SK-N-SH (cell line): Measurements from ENCODE around the gene LARGE1. TPM values are rescaled to one million over a fixed set of nuclear protein-coding genes. Genes with fewer than 3 reads are reported as not detected.

Source experiments
- CTCF ChIA-PET: fragments of 300-600, 350-600 bp; formaldehyde crosslinking; extraction: SDS; loops from one replicate; lab custom pipeline; 2021; lab: Yijun Ruan, JAX
- POLR2A ChIA-PET: fragments of 350-600 bp; sonication (Branson Sonifier 250); formaldehyde crosslinking; extraction: SDS; loops from one replicate; lab custom pipeline; 2020; ENCODE audit warnings: antibody characterized with exemption, inconsistent platforms; lab: Yijun Ruan, JAX
- DNase-seq: peaks from one replicate; pipeline ENCODE4 v3.0.0; 2012
- H2AFZ ChIP-seq: fragments of 200-600 bp; sonication (generic); 2 replicates; pipeline ENCODE4 v1.8.1; 2016; ENCODE audit warnings: antibody characterized with exemption, mild to moderate bottlenecking, low read depth
- H3F3A ChIP-seq: fragments of 200-600 bp; sonication (generic); replicated peaks from 2 replicates; pipeline ENCODE3; 2016; ENCODE audit warnings: antibody characterized with exemption, mild to moderate bottlenecking; ENCODE audit not compliant: insufficient read depth
- H3K27ac ChIP-seq, 2 experiments: fragments of 200-500 bp in 1 of 2; fragments of 200-600 bp in 1 of 2; sonication (Bioruptor generic) in 1 of 2; sonication (generic), shearing (Covaris generic) in 1 of 2; 2 replicates each; pipeline versions ENCODE4 v1.5.1 to v1.6.1; 2014 to 2016; ENCODE audit warnings: low read depth in 2 of 2, inconsistent platforms in 1 of 2, low read length in 1 of 2, mild to moderate bottlenecking in 1 of 2, mixed read lengths in 1 of 2
- H3K27me3 ChIP-seq: fragments of 200-600 bp; sonication (generic), shearing (Covaris generic); 2 replicates; pipeline ENCODE4 v1.6.1; 2016; ENCODE audit warnings: mixed run types; ENCODE audit not compliant: insufficient read depth
- H3K36me3 ChIP-seq, 2 experiments: fragments of 200-500 bp in 1 of 2; fragments of 200-600 bp in 1 of 2; sonication (Bioruptor generic) in 1 of 2; sonication (generic) in 1 of 2; replicated peaks in 1 of 2; 2 replicates each; pipeline versions ENCODE3 to v1.5.1; 2014 to 2016; ENCODE audit warnings: low read length in 1 of 2, mild to moderate bottlenecking in 1 of 2; ENCODE audit not compliant: insufficient read depth in 2 of 2, control insufficient read depth in 1 of 2
- H3K4me1 ChIP-seq, 2 experiments: fragments of 200-500 bp in 1 of 2; fragments of 200-600 bp in 1 of 2; sonication (Bioruptor generic) in 1 of 2; sonication (generic), shearing (Covaris generic) in 1 of 2; 2 replicates each; pipeline versions ENCODE4 v1.5.1 to v1.6.1; 2014 to 2016; ENCODE audit warnings: low read depth in 1 of 2, low read length in 1 of 2, mixed run types in 1 of 2; ENCODE audit not compliant: insufficient read depth in 2 of 2, control insufficient read depth in 1 of 2
- H3K4me2 ChIP-seq: fragments of 200-600 bp; sonication (generic), shearing (Covaris generic); 2 replicates; pipeline ENCODE4 v1.6.1; 2017; ENCODE audit warnings: mixed run types
- H3K4me3 ChIP-seq, 2 experiments: fragments of 200-500 bp in 1 of 2; fragments of 200-600 bp in 1 of 2; sonication (Bioruptor generic) in 1 of 2; sonication (generic), shearing (Covaris generic) in 1 of 2; 2 replicates each; pipeline versions ENCODE4 v1.5.1 to v1.8.1; 2014 to 2016; ENCODE audit warnings: low read depth in 2 of 2, inconsistent platforms in 1 of 2, low read length in 1 of 2, mild to moderate bottlenecking in 1 of 2, mixed read lengths in 1 of 2, moderate library complexity in 1 of 2
- H3K79me2 ChIP-seq: fragments of 200-600 bp; sonication (generic); 2 replicates; pipeline ENCODE4 v1.8.1; 2017; ENCODE audit warnings: mild to moderate bottlenecking; ENCODE audit not compliant: insufficient read depth
- H3K9ac ChIP-seq: fragments of 200-600 bp; sonication (generic); 2 replicates; pipeline ENCODE4 v1.6.1; 2017; ENCODE audit warnings: mixed run types
- H3K9me2 ChIP-seq: fragments of 200-600 bp; sonication (generic); 2 replicates; pipeline ENCODE4 v1.6.1; 2017; ENCODE audit warnings: mixed run types
- H3K9me3 ChIP-seq: fragments of 200-600 bp; sonication (generic); 2 replicates; pipeline ENCODE4 v1.6.1; 2017; ENCODE audit warnings: mixed run types, mild to moderate bottlenecking, moderate library complexity
- H4K20me1 ChIP-seq: fragments of 200-600 bp; sonication (generic); 2 replicates; pipeline ENCODE4 v1.6.1; 2017; ENCODE audit warnings: mild to moderate bottlenecking, mixed run types; ENCODE audit not compliant: insufficient read depth
- CHD2 ChIP-seq: fragments of 150-350 bp; IDR thresholded peaks from 2 replicates; pipeline ENCODE4 v1.6.1; 2018; ENCODE audit warnings: low read length; ENCODE audit not compliant: partially characterized antibody
- EP300 ChIP-seq, 2 experiments: IDR thresholded peaks; 2 replicates each; pipeline versions ENCODE4 v1.4.0 to v1.6.1; 2012; ENCODE audit warnings: borderline replicate concordance in 1 of 2, low read depth in 1 of 2, low read length in 1 of 2
- FOSL2 ChIP-seq: IDR thresholded peaks from 2 replicates; pipeline ENCODE4 v1.4.0; 2012; ENCODE audit warnings: low read depth, mild to moderate bottlenecking, moderate library complexity, borderline replicate concordance
- MEF2A ChIP-seq: IDR thresholded peaks from 2 replicates; pipeline ENCODE4 v1.4.0; 2012; ENCODE audit warnings: low read depth, borderline replicate concordance
- MXI1 ChIP-seq: IDR thresholded peaks from 2 replicates; pipeline ENCODE4 v1.6.1; 2012; ENCODE audit warnings: mild to moderate bottlenecking, low read depth, low read length, improper control_type of control experiment
- NFIC ChIP-seq: IDR thresholded peaks from 2 replicates; pipeline ENCODE4 v1.4.0; 2012; ENCODE audit warnings: borderline replicate concordance
- RAD21 ChIP-seq: IDR thresholded peaks from 2 replicates; pipeline ENCODE4 v1.6.1; 2012; ENCODE audit warnings: mild to moderate bottlenecking, low read length
- RFX5 ChIP-seq: IDR thresholded peaks from 2 replicates; pipeline ENCODE4 v1.6.1; 2012; ENCODE audit warnings: mild to moderate bottlenecking, improper control_type of control experiment, low read length
- RXRA ChIP-seq: IDR thresholded peaks from 2 replicates; pipeline ENCODE4 v1.4.0; 2012; ENCODE audit warnings: low read depth, mild to moderate bottlenecking, borderline replicate concordance
- SIN3A ChIP-seq: IDR thresholded peaks from 2 replicates; pipeline ENCODE4 v1.6.1; 2012; ENCODE audit warnings: low read depth, mild to moderate bottlenecking, low read length, moderate library complexity, borderline replicate concordance
- SMC3 ChIP-seq: IDR thresholded peaks from 2 replicates; pipeline ENCODE4 v1.6.1; 2012; ENCODE audit warnings: low read depth, low read length, improper control_type of control experiment
- TAF1 ChIP-seq: IDR thresholded peaks from 2 replicates; pipeline ENCODE4 v1.6.1; 2012; ENCODE audit warnings: low read depth, mild to moderate bottlenecking, low read length, moderate library complexity, borderline replicate concordance
- TCF12 ChIP-seq: IDR thresholded peaks from 2 replicates; pipeline ENCODE4 v1.4.0; 2012
- YY1 ChIP-seq: IDR thresholded peaks from 2 replicates; pipeline ENCODE4 v1.4.0; 2012; ENCODE audit warnings: low read depth, mild to moderate bottlenecking
- WGBS: methylation state at CpG from one replicate; pipeline ENCODE4 v1.1.6; 2017; ENCODE audit warnings: low lambda C conversion rate; 5-methylcytosine and 5-hydroxymethylcytosine counted together
- polyA plus RNA-seq, 3 experiments: library from polyadenylated mRNA; depleted of rRNA; stranded (reverse); fragments of >200 nt; gene quantifications; 2 replicates each; pipeline ENCODE4 v1.2.3, GENCODE V29; 2012
- TF ChIP-seq, protein P1 (sequence below): IDR thresholded peaks from 2 replicates; pipeline ENCODE4 v1.6.1; 2012; ENCODE audit warnings: mild to moderate bottlenecking, low read depth, low read length, moderate library complexity
- TF ChIP-seq, protein P2 (sequence below): IDR thresholded peaks from 2 replicates; pipeline ENCODE4; 2012
- TF ChIP-seq, protein P3 (sequence below): IDR thresholded peaks from 2 replicates; pipeline ENCODE4 v1.4.0; 2012; ENCODE audit warnings: low read depth
- TF ChIP-seq, protein P4 (sequence below): fragments of 150-350 bp; IDR thresholded peaks from 2 replicates; pipeline ENCODE4 v1.6.1; 2016; ENCODE audit warnings: mild to moderate bottlenecking, low read depth, low read length

The LARGE1 gene
- polyA plus RNA-seq, 1 of the 3 experiments (the other 2 are of a cell fraction), result 1.1 TPM

DNA sequence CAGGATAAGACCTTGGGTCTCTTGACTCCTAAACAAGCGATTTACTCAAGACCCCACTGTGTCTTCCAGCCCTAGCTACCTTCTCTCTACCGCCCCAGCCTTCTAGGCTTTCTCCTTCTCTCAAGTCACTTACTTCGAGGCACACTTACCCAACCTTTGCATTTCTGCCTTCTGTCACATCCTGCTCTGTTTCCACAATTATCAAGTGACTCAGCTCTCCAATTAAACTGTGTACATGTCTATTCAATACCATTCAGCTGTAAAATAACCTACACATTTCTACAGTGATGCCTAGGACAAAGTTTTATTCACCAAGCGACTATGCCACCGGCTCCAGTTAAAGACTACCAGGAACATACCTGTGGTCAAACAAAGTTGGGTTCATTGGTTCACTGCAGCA is 69.0 kb downstream of the LARGE1 start (continued):
- TF ChIP-seq, protein P1, sequence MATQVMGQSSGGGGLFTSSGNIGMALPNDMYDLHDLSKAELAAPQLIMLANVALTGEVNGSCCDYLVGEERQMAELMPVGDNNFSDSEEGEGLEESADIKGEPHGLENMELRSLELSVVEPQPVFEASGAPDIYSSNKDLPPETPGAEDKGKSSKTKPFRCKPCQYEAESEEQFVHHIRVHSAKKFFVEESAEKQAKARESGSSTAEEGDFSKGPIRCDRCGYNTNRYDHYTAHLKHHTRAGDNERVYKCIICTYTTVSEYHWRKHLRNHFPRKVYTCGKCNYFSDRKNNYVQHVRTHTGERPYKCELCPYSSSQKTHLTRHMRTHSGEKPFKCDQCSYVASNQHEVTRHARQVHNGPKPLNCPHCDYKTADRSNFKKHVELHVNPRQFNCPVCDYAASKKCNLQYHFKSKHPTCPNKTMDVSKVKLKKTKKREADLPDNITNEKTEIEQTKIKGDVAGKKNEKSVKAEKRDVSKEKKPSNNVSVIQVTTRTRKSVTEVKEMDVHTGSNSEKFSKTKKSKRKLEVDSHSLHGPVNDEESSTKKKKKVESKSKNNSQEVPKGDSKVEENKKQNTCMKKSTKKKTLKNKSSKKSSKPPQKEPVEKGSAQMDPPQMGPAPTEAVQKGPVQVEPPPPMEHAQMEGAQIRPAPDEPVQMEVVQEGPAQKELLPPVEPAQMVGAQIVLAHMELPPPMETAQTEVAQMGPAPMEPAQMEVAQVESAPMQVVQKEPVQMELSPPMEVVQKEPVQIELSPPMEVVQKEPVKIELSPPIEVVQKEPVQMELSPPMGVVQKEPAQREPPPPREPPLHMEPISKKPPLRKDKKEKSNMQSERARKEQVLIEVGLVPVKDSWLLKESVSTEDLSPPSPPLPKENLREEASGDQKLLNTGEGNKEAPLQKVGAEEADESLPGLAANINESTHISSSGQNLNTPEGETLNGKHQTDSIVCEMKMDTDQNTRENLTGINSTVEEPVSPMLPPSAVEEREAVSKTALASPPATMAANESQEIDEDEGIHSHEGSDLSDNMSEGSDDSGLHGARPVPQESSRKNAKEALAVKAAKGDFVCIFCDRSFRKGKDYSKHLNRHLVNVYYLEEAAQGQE, result no peak

DNA sequence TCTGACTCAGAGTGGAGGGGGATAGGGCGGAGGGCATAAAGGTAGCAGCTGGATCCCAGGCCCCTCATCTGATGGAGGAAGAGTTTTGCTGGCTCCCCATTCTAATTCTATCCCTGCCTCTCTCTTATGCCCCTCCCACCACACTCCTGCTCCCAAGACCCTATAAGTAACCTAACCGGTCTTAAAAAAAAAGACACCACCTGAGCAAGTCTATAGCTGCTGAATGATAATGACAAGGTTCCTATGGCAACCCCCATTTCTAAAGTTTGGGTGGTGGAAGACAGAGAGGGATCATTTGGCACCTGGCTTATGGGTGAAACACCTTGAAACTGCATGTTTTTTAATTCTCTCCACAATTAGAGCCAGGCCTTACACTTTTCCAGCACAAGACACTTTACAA is 69.6 kb downstream of the LARGE1 start:
- 68% methylated on average over 2 of the region's 2 CpGs for WGBS
- CTCF ChIA-PET, result no interaction called here

DNA sequence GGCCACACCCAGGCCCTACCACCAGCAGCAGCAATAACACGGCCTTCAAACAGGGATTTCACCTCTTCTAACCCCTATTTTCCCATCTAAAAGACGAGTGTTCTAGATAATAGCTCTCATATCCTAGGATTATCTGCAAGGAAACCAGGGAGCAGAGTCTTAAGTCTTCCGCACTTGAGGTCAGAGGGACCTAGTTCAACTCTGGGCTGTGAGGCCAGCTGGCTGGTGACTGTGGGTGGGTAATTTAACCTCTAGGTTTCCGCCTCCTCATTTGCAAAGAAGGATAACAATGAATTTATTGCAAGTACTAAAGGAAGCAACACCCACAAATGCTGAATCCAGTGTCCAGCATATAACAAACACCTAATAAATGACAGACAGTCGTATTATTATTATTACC is 70.1 kb downstream of the LARGE1 start:
- Histone ChIP-seq H3K9ac (no peak overlapping the region), H4K20me1 (no peaks in the 10 kb centered on the region), H3F3A (no peaks in the 10 kb centered on the region), H3K9me2 (no peaks in the 10 kb centered on the region), H3K79me2 (no peaks in the 10 kb centered on the region), H3K4me3 (no peak overlapping the region), H3K4me1 (peaks cover 0 to 3% of the 10 kb centered on the region in 2 experiments; a peak in 2 of 4 replicates), H3K27me3 (no peaks in the 10 kb centered on the region), H3K27ac (no peak overlapping the region), H2AFZ (no peak overlapping the region), H3K36me3 (no peaks in the 10 kb centered on the region), H3K4me2 (no peak overlapping the region), H3K9me3 (no peaks in the 10 kb centered on the region)
- ChIA-PET CTCF (no interaction called here), POLR2A (no interaction called here)
- TF ChIP-seq, protein P2, sequence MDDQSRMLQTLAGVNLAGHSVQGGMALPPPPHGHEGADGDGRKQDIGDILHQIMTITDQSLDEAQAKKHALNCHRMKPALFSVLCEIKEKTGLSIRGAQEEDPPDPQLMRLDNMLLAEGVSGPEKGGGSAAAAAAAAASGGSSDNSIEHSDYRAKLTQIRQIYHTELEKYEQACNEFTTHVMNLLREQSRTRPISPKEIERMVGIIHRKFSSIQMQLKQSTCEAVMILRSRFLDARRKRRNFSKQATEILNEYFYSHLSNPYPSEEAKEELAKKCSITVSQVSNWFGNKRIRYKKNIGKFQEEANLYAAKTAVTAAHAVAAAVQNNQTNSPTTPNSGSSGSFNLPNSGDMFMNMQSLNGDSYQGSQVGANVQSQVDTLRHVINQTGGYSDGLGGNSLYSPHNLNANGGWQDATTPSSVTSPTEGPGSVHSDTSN, result no peak
- no peak for TF ChIP-seq TAF1
- DNase-seq, result no peak
- 51% methylated on average over 5 of the region's 5 CpGs for WGBS

More for the DNA sequence above, 69.6 kb downstream of the LARGE1 start:
- H3K27ac ChIP-seq, result no peak overlapping the region
- peaks cover 0 to 3% of the 10 kb centered on the region in 2 experiments; a peak in 2 of 4 replicates for H3K4me1 ChIP-seq
- no peaks in the 10 kb centered on the region for H4K20me1 ChIP-seq
- H3K27me3 ChIP-seq, result no peaks in the 10 kb centered on the region
- no peak overlapping the region for H2AFZ ChIP-seq
- H3K79me2 ChIP-seq, result no peaks in the 10 kb centered on the region
- H3K9me3 ChIP-seq, result no peaks in the 10 kb centered on the region
- no peaks in the 10 kb centered on the region for H3F3A ChIP-seq
- H3K4me3 ChIP-seq, result no peak overlapping the region
- H3K36me3 ChIP-seq, result no peaks in the 10 kb centered on the region
- no peaks in the 10 kb centered on the region for H3K9me2 ChIP-seq
- no peak for DNase-seq
- no peak overlapping the region for H3K9ac ChIP-seq
- H3K4me2 ChIP-seq, result no peak overlapping the region
- no peak for TF ChIP-seq RAD21
- TF ChIP-seq SIN3A, result no peak
- no peak for TF ChIP-seq EP300 (IDR thresholded peaks at IDR 0.05; ENCODE audit: borderline replicate concordance in 1 of 2, low read depth in 1 of 2, low read length in 1 of 2)
- TF ChIP-seq RFX5, result no peak
- no peak for TF ChIP-seq MXI1
- no peak for TF ChIP-seq TCF12
- TF ChIP-seq, protein P3, sequence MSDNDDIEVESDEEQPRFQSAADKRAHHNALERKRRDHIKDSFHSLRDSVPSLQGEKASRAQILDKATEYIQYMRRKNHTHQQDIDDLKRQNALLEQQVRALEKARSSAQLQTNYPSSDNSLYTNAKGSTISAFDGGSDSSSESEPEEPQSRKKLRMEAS, result no peak
- no peak for TF ChIP-seq MEF2A
- no peak for TF ChIP-seq YY1
- TF ChIP-seq CHD2, result no peak
- no peak for TF ChIP-seq SMC3
- TF ChIP-seq, protein P4, sequence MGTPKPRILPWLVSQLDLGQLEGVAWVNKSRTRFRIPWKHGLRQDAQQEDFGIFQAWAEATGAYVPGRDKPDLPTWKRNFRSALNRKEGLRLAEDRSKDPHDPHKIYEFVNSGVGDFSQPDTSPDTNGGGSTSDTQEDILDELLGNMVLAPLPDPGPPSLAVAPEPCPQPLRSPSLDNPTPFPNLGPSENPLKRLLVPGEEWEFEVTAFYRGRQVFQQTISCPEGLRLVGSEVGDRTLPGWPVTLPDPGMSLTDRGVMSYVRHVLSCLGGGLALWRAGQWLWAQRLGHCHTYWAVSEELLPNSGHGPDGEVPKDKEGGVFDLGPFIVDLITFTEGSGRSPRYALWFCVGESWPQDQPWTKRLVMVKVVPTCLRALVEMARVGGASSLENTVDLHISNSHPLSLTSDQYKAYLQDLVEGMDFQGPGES, result no peak
- TF ChIP-seq NFIC, result no peak
- TF ChIP-seq FOSL2, result no peak
- TF ChIP-seq RXRA, result no peak
- POLR2A ChIA-PET, result no interaction called here
